ENCODE data around the gene GNG12. TPM values are rescaled to one million over a fixed set of nuclear protein-coding genes. Genes with fewer than 3 reads are reported as not detected.
"Not testable (repeated sequence)": the region's sequence is repeated elsewhere in the genome, so short reads cannot be mapped to it uniquely, and the experiment has no call there.

The GNG12 gene
- total and polyA plus RNA-seq, 11 donors, result 7.7 to 80.2 (median 44.6) TPM

DNA sequence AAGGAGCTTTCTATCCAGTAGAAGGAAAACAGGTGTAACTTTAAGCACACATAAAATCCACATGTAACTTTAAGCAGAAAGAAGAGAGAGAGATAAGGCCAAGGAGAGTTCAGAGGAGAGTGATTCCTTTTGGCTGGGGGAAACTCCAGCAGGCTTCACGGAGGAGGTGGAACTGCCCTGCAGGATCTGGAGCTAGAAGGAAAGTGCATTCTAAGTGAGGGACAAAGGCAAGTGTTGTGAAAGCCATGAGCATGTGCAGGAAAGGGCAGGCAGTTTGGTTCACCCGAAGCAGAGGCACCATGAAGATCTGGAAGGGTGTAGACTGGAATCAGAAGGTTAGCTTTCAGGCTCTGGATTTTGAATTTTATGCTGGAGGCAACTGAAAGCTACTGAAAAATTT lies 101.9 kb downstream of the GNG12 start:
- no peaks in the 10 kb centered on the region for H3K9me3 ChIP-seq
- WGBS, 4 donors, result 88 to 97% (median 93%) methylated on average over 2 of the region's 2 CpGs
- H3K27ac ChIP-seq, result no peak overlapping the region
- H3K27me3 ChIP-seq, result no peaks in the 10 kb centered on the region
- ATAC-seq (no peak), DNase-seq (no peak)
- H3K36me3 ChIP-seq, result no peaks in the 10 kb centered on the region
- no peak for TF ChIP-seq CTCF (IDR thresholded peaks at IDR 0.05)
- TF ChIP-seq POLR2A (IDR thresholded peaks at IDR 0.05), result no peak
- peaks cover 1 to 45% (median 41%) of the 10 kb centered on the region in 12 donors for H3K4me1 ChIP-seq
- intact Hi-C loops (cut with DNase I), result no loop called here
- H3K4me3 ChIP-seq, result no peak overlapping the region

DNA sequence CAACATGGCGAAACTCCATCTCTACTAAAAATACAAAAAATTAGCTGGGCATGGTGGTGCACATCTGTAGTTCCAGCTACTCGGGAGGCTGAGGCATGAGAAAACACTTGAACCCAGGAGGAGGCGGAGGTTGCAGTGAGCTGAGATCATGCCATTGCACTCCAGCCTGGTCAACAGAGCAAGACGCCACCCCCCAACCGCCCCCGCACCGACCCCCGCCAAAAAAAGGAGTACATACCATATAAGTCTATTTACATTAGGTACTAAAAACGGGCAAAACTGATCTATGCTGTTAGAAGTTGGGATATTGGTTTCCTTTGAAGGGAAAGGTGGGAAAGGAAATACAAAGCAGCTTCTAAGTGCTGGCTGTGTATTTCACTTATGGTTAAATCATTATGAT lies 103.0 kb downstream of the GNG12 start:
- H3K36me3 ChIP-seq; intact Hi-C loops (cut with DNase I); DNase-seq; H3K27me3 ChIP-seq; H3K9me3 ChIP-seq; ATAC-seq; H3K27ac ChIP-seq; H3K4me3 ChIP-seq: not testable (repeated sequence)
- H3K4me1 ChIP-seq, result peaks cover 0 to 44% (median 35%) of the 10 kb centered on the region in 12 donors
- WGBS, 4 donors, result 93 to 95% (median 94%) methylated on average over 9 of the region's 9 CpGs

GRCh38 chr1:67729872-67730271 lies 103.4 kb downstream of the GNG12 start:
- 93 to 97% (median 96%) methylated on average over 2 of the region's 2 CpGs for WGBS, 4 donors
- no peaks in the 10 kb centered on the region for H3K9me3 ChIP-seq
- no peak for ATAC-seq
- H3K36me3 ChIP-seq, result no peaks in the 10 kb centered on the region
- intact Hi-C loops (cut with DNase I), result loop anchor here in 1 of 10 donors (5.0 kb wide), 1 partner anchor 43 kb away; the partner anchor contains the start of gene GADD45A
- no peak for TF ChIP-seq POLR2A (IDR thresholded peaks at IDR 0.05)
- no peak for TF ChIP-seq CTCF (IDR thresholded peaks at IDR 0.05)
- H3K27me3 ChIP-seq, result no peaks in the 10 kb centered on the region
- no peak overlapping the region for H3K4me3 ChIP-seq
- H3K4me1 ChIP-seq, result peaks cover 0 to 44% (median 36%) of the 10 kb centered on the region in 12 donors
- H3K27ac ChIP-seq, result no peak overlapping the region
- no peak for DNase-seq

GRCh38 chr1:67726224-67726623 lies 107.0 kb downstream of the GNG12 start:
- DNase-seq (no peak), ATAC-seq (no peak)
- Histone ChIP-seq H3K4me3 (no peak overlapping the region), H3K27ac (peak overlapping the region in 1 of 12 donors; percentile 65), H3K36me3 (no peaks in the 10 kb centered on the region), H3K4me1 (peaks cover 11 to 45% (median 34%) of the 10 kb centered on the region in 12 donors), H3K27me3 (no peaks in the 10 kb centered on the region), H3K9me3 (no peaks in the 10 kb centered on the region)
- intact Hi-C loops (cut with DNase I), result loop anchor here in 1 of 10 donors (5.0 kb wide), 1 partner anchor 39 kb away; the partner anchor contains the start of gene GADD45A
- TF ChIP-seq CTCF (IDR thresholded peaks at IDR 0.05), result no peak
- no peak for TF ChIP-seq POLR2A (IDR thresholded peaks at IDR 0.05)

Data from heart left ventricle (tissue), 16 donors.